Measurements from ENCODE around the gene GNA14. TPM values are rescaled to one million over a fixed set of nuclear protein-coding genes. Genes with fewer than 3 reads are reported as not detected.

The GNA14 gene
- total and polyA plus RNA-seq, 12 donors, result 0.75 to 4.8 (median 1.7) TPM

DNA sequence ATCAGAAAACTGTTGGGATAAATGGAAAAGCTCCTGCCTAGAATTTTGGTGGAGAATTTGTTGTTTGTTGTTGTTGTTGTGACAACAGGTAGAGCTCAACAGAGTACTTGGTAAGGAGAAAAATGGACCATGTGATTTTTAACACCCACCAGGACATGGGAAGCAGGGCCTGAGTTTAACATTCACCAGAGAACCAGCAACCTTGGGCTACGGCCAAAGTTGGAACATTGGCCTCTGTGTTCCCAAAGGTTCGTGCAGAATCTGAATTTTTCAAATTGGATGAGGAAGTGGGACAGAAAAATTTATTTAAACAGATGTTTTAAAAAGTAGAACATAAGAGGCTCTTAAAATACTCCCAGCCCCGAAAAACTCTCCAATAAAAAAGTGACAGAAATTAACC lies 127.0 kb downstream of the GNA14 start:
- peak overlapping the region in 4 of 10 donors; percentile 21 to 56 (median 48) for H3K27ac ChIP-seq
- intact Hi-C loops (cut with DNase I), result loop anchor here in 1 of 10 donors (10.0 kb wide), 1 partner anchor 74 kb away; no protein-coding TSS in a partner anchor
- no peak overlapping the region for H3K4me3 ChIP-seq
- DNase-seq (peak; percentile 29 to 65), ATAC-seq (peak in 5 of 8 donors; percentile 42 to 76 (median 62))
- no peaks in the 10 kb centered on the region for H3K27me3 ChIP-seq
- no peak for TF ChIP-seq CTCF (IDR thresholded peaks at IDR 0.05)
- H3K9me3 ChIP-seq, result no peaks in the 10 kb centered on the region
- no peaks in the 10 kb centered on the region for H3K36me3 ChIP-seq
- 57 to 58% methylated on average over 3 of the region's 3 CpGs for WGBS, 2 donors
- peaks cover 0 to 23% (median 2%) of the 10 kb centered on the region in 9 donors for H3K4me1 ChIP-seq

DNA sequence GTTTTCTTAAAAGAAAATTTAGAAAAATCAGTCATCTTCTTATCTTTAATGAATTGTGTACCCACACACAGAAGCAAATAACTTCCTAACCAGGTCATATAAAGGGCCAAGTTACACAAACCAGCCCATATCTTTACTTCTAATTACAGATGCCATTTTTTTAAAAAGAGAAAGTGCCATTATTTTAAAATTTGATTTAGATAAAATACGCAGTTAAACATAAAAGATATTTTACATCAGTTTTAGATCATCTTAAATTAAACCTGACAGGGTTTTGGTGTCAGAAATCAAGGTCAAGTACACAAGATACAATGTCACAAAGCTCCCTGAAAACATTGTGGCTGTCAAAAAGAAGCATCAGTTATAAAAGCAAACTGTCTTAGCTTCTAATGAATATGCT lies 129.4 kb downstream of the GNA14 start:
- WGBS, 2 donors, result 71 to 80% methylated on average over 1 of the region's 1 CpG
- TF ChIP-seq CTCF (IDR thresholded peaks at IDR 0.05), result no peak
- H3K36me3 ChIP-seq, result no peaks in the 10 kb centered on the region
- H3K4me3 ChIP-seq, result no peak overlapping the region
- intact Hi-C loops (cut with DNase I), result loop anchor here in 3 of 10 donors (10.0 kb wide), 2 partner anchors 76 to 126 kb away; partner anchors contain the start of gene GNA14 (in 1 of the 3)
- no peaks in the 10 kb centered on the region for H3K27me3 ChIP-seq
- peaks cover 0 to 45% (median 19%) of the 10 kb centered on the region in 9 donors for H3K4me1 ChIP-seq
- no peak for DNase-seq
- no peak for ATAC-seq
- H3K27ac ChIP-seq, result no peak overlapping the region
- H3K9me3 ChIP-seq, result no peaks in the 10 kb centered on the region

DNA sequence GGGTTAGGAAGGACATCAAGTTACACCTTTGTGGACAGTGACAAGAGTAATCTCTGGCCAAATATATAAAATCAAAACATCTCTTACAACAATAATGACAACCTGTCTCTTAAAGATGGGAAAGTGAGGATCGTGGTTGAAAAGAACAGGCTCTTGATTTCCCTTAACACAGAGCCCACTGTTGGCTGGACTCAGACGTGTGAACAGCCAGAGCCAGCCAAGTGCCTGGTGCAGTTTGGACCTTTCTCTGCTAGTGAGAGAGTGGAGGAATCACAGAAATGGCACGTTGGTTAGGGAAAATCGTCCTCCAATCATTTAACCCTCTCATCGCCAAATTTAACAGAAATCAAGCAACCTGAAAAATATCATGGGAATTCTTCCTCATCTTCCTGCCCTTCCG lies 131.3 kb downstream of the GNA14 start:
- Histone ChIP-seq H3K36me3 (no peaks in the 10 kb centered on the region), H3K4me3 (no peak overlapping the region), H3K27ac (peak overlapping the region in 1 of 10 donors; percentile 0), H3K9me3 (no peaks in the 10 kb centered on the region), H3K4me1 (peaks cover 0 to 59% (median 21%) of the 10 kb centered on the region in 9 donors), H3K27me3 (no peaks in the 10 kb centered on the region)
- TF ChIP-seq CTCF (IDR thresholded peaks at IDR 0.05), result no peak
- WGBS, 2 donors, result 57 to 61% methylated on average over 6 of the region's 6 CpGs
- DNase-seq (no peak), ATAC-seq (no peak)
- intact Hi-C loops (cut with DNase I), result loop anchor here in 3 of 10 donors (10.0 kb wide), 2 partner anchors 78 to 128 kb away; partner anchors contain the start of gene GNA14 (in 1 of the 3)

DNA sequence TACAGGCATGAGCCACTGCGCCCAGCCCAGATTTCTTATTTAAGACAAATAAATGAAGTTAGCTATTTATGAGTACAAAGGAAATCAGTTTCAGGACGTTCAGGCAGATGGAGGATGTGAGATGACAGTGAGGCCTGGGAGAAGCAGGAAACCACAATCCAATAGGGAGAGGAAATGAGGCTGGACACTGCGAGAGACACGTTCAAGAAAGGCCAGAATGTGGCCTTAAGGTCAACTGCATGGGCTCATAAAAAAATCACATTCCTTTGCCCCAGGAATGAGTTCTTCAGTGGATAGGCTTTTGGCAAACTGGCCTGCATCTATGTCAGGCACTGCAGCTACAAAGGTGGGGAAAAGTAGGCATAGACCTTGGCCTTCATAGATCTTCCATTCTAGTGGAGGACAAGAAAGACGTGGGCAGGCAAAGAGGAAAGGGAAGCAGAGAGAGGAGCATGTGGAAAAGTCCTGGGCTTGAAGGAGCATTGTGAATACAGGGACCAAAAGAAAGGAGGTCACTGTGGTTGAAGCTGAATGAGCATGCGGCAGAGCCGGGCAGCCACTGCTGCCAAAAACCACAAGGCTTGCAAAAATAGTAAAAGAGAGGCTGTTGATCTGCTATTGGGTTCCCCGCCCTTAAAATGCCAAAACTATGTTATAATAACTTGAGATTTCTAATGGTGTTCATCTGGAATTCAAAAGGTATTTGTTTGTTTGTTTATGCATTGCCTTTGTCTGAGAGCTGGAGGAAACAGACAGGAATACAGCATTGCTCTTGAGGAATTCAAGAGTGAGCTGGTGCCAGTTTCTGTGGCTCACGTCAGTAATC lies 133.0 kb downstream of the GNA14 start:
- WGBS, 2 donors, result 33 to 45% methylated on average over 9 of the region's 9 CpGs
- intact Hi-C loops (cut with DNase I), result loop anchor here in 4 of 10 donors (5.0 to 10.0 kb wide), 3 partner anchors 80 to 130 kb away; partner anchors contain the start of gene GNA14 (in 1 of the 4)

More for the DNA sequence above, 133.0 kb downstream of the GNA14 start:
- H3K27me3 ChIP-seq, result no peaks in the 10 kb centered on the region
- no peak for TF ChIP-seq CTCF (IDR thresholded peaks at IDR 0.05)
- peak overlapping the region; percentile 56 to 80 (median 66) for H3K27ac ChIP-seq
- no peak overlapping the region for H3K4me3 ChIP-seq
- no peaks in the 10 kb centered on the region for H3K36me3 ChIP-seq
- ATAC-seq (peak; percentile 87 to 95 (median 92)), DNase-seq (peak in 1 of 2 donors; percentile 62)
- no peaks in the 10 kb centered on the region for H3K9me3 ChIP-seq
- peaks cover 0 to 55% (median 21%) of the 10 kb centered on the region in 9 donors for H3K4me1 ChIP-seq
